GM23338 (cell line): ENCODE measurements around the gene SLC35F1. TPM values are rescaled to one million over a fixed set of nuclear protein-coding genes. Genes with fewer than 3 reads are reported as not detected.

Experiments
- ATAC-seq: fragments of 200-7000 bp; cut with Tn5 transposase; 3 replicates; pipeline ENCODE4 v1.9.1; 2020
- DNase-seq: peaks from one replicate; pipeline ENCODE4 v3.0.0-alpha.2; 2015; ENCODE audit warnings: low spot score
- H2AFZ ChIP-seq: fragments of 200-600 bp; sonication (generic); 2 replicates; pipeline ENCODE4 v1.8.0; 2016; ENCODE audit warnings: antibody characterized with exemption, mild to moderate bottlenecking, moderate library complexity
- H3F3A ChIP-seq: fragments of 200-600 bp; sonication (generic); replicated peaks from 2 replicates; pipeline ENCODE4 v1.8.0; 2017; ENCODE audit warnings: antibody characterized with exemption, mixed run types, low read depth
- H3K27ac ChIP-seq: fragments of 200-600 bp; sonication (generic); 2 replicates; pipeline ENCODE4 v1.6.1; 2016; ENCODE audit warnings: low read depth
- H3K27me3 ChIP-seq: fragments of 200-600 bp; sonication (generic); 2 replicates; pipeline ENCODE4 v1.8.0; 2016; ENCODE audit warnings: mild to moderate bottlenecking, mixed run types, moderate library complexity; ENCODE audit not compliant: insufficient read depth
- H3K36me3 ChIP-seq: fragments of 200-600 bp; sonication (generic); 2 replicates; pipeline ENCODE4 v1.8.0; 2016; ENCODE audit warnings: mild to moderate bottlenecking; ENCODE audit not compliant: insufficient read depth
- H3K4me1 ChIP-seq: fragments of 200-600 bp; sonication (generic); 2 replicates; pipeline ENCODE4 v1.8.0; 2016; ENCODE audit warnings: mild to moderate bottlenecking, moderate library complexity; ENCODE audit not compliant: insufficient read depth
- H3K4me2 ChIP-seq: fragments of 200-600 bp; sonication (generic); 2 replicates; pipeline ENCODE4 v1.7.1; 2017; ENCODE audit warnings: mixed run types
- H3K4me3 ChIP-seq: fragments of 200-600 bp; sonication (generic); 2 replicates; pipeline ENCODE4 v1.6.1; 2016; ENCODE audit warnings: mixed run types
- H3K79me2 ChIP-seq: fragments of 200-600 bp; sonication (generic); replicated peaks from 2 replicates; pipeline ENCODE4 v1.8.0; 2017; ENCODE audit warnings: mild to moderate bottlenecking; ENCODE audit not compliant: insufficient read depth
- H3K9me2 ChIP-seq: fragments of 200-600 bp; sonication (generic); 2 replicates; pipeline ENCODE4 v1.8.0; 2017; ENCODE audit not compliant: insufficient read depth
- H4K20me1 ChIP-seq: fragments of 200-600 bp; sonication (generic); replicated peaks from 2 replicates; pipeline ENCODE4 v1.8.0; 2017; ENCODE audit warnings: mild to moderate bottlenecking; ENCODE audit not compliant: insufficient read depth
- H3K27ac Mint-ChIP-seq: 2 replicates; pipeline ENCODE4 v1.8.0; 2020; ENCODE audit warnings: inconsistent platforms, mild to moderate bottlenecking, moderate library complexity, mixed read lengths
- H3K27me3 Mint-ChIP-seq: 3 replicates; pipeline ENCODE4 v1.8.0; 2022; ENCODE audit warnings: low read depth, mild to moderate bottlenecking, moderate library complexity, mixed read lengths, inconsistent platforms; ENCODE audit not compliant: insufficient read depth, poor library complexity
- H3K36me3 Mint-ChIP-seq: 3 replicates; pipeline ENCODE4 v1.8.0; 2021; ENCODE audit warnings: low read depth, mild to moderate bottlenecking, inconsistent platforms, moderate library complexity, mixed read lengths
- H3K4me1 Mint-ChIP-seq: 3 replicates; pipeline ENCODE4 v1.8.0; 2020; ENCODE audit warnings: mild to moderate bottlenecking, inconsistent platforms, mixed read lengths
- H3K4me3 Mint-ChIP-seq: 3 replicates; pipeline ENCODE4 v1.8.0; 2021; ENCODE audit warnings: moderate library complexity, mild to moderate bottlenecking, inconsistent platforms, mixed read lengths
- H3K9me3 Mint-ChIP-seq: 3 replicates; pipeline ENCODE4 v1.8.0; 2020; ENCODE audit warnings: moderate library complexity, mild to moderate bottlenecking, inconsistent platforms, mixed read lengths
- CREB1 ChIP-seq: fragments of 250-450 bp; sonication (Bioruptor Pico); IDR thresholded peaks from 2 replicates; pipeline ENCODE4 v1.5.0; 2020; ENCODE audit warnings: low read depth, mild to moderate bottlenecking, moderate library complexity
- EZH2phosphoT487 ChIP-seq: fragments of 200-600 bp; sonication (generic); IDR thresholded peaks from one replicate; pipeline ENCODE4 v1.8.1; 2018; ENCODE audit warnings: antibody characterized with exemption; ENCODE audit not compliant: unreplicated experiment
- JUNB ChIP-seq: IDR thresholded peaks from one replicate; pipeline ENCODE4 v1.6.1; 2016; ENCODE audit warnings: antibody characterized with exemption; ENCODE audit not compliant: unreplicated experiment
- POLR2AphosphoS5 ChIP-seq: IDR thresholded peaks from 2 replicates; pipeline ENCODE4 v1.6.1; 2016; ENCODE audit warnings: antibody characterized with exemption, low read depth
- ZNF331 ChIP-seq: fragments of 250-450 bp; sonication (Bioruptor Pico); IDR thresholded peaks from 2 replicates; pipeline ENCODE4 v1.5.0; 2020; ENCODE audit warnings: low read depth, mild to moderate bottlenecking, moderate library complexity
- polyA plus RNA-seq: library from polyadenylated mRNA; unstranded; fragments of >200 nt; fragmentation: Nextera tagmentation; extraction: Ambion mirVana; gene quantifications from 2 replicates; pipeline ENCODE4 v1.2.1, GENCODE V29; 2016
- total RNA-seq: library from RNA; depleted of rRNA; stranded (reverse); fragments of >200 nt; shearing (Covaris generic); gene quantifications from 2 replicates; pipeline ENCODE4 v1.2.3, GENCODE V29; 2014
- TF ChIP-seq, protein P1 (sequence below): fragments of 250-450 bp; sonication (Bioruptor Pico); IDR thresholded peaks from 2 replicates; pipeline ENCODE4 v1.5.0; 2020; ENCODE audit warnings: mild to moderate bottlenecking, moderate library complexity
- TF ChIP-seq, protein P2 (sequence below): IDR thresholded peaks from one replicate; pipeline ENCODE4 v1.6.1; 2018; ENCODE audit warnings: antibody characterized with exemption; ENCODE audit not compliant: unreplicated experiment

The SLC35F1 gene
- total and polyA plus RNA-seq, 2 experiments from 2014 or later, result 3.0 to 10.3 TPM

DNA sequence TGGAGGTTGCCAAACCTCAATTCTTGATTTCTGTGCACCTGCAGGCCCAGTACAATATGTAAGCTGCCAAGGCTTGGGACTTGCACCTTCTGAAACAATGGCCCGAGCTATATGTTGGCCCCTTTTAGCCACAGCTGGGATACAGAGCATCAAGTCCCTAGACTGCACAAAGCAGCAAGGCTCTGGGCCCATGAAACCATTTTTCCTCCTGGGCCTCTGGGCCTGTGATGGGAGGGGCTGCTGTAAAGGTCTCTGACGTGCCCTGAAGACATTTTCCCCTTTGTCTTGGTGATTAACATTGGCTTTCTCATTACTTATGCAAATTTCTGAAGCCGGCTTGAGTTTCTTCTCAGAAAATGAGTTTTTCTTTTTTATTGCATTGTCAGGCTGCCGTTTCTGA lies 40.5 kb upstream of the SLC35F1 start:
- Histone ChIP-seq H2AFZ (no peak overlapping the region), H3K79me2 (no peaks in the 10 kb centered on the region), H4K20me1 (no peaks in the 10 kb centered on the region), H3K36me3 (no peaks in the 10 kb centered on the region), H3F3A (no peaks in the 10 kb centered on the region), H3K4me1 (no peaks in the 10 kb centered on the region), H3K4me2 (no peak overlapping the region), H3K27me3 (no peaks in the 10 kb centered on the region), H3K4me3 (no peak overlapping the region), H3K27ac (no peak overlapping the region), H3K9me2 (no peaks in the 10 kb centered on the region; the same call in 1 of the 2 replicates)
- peaks cover 42% of the 10 kb centered on the region for H3K9me3 Mint-ChIP-seq
- DNase-seq (no peak), ATAC-seq (no peak)
- H3K36me3 Mint-ChIP-seq, result peaks cover 24% of the 10 kb centered on the region
- H3K4me1 Mint-ChIP-seq, result no peaks in the 10 kb centered on the region
- H3K27ac Mint-ChIP-seq, result no peak overlapping the region
- no peak overlapping the region for H3K4me3 Mint-ChIP-seq
- TF ChIP-seq, protein P1, sequence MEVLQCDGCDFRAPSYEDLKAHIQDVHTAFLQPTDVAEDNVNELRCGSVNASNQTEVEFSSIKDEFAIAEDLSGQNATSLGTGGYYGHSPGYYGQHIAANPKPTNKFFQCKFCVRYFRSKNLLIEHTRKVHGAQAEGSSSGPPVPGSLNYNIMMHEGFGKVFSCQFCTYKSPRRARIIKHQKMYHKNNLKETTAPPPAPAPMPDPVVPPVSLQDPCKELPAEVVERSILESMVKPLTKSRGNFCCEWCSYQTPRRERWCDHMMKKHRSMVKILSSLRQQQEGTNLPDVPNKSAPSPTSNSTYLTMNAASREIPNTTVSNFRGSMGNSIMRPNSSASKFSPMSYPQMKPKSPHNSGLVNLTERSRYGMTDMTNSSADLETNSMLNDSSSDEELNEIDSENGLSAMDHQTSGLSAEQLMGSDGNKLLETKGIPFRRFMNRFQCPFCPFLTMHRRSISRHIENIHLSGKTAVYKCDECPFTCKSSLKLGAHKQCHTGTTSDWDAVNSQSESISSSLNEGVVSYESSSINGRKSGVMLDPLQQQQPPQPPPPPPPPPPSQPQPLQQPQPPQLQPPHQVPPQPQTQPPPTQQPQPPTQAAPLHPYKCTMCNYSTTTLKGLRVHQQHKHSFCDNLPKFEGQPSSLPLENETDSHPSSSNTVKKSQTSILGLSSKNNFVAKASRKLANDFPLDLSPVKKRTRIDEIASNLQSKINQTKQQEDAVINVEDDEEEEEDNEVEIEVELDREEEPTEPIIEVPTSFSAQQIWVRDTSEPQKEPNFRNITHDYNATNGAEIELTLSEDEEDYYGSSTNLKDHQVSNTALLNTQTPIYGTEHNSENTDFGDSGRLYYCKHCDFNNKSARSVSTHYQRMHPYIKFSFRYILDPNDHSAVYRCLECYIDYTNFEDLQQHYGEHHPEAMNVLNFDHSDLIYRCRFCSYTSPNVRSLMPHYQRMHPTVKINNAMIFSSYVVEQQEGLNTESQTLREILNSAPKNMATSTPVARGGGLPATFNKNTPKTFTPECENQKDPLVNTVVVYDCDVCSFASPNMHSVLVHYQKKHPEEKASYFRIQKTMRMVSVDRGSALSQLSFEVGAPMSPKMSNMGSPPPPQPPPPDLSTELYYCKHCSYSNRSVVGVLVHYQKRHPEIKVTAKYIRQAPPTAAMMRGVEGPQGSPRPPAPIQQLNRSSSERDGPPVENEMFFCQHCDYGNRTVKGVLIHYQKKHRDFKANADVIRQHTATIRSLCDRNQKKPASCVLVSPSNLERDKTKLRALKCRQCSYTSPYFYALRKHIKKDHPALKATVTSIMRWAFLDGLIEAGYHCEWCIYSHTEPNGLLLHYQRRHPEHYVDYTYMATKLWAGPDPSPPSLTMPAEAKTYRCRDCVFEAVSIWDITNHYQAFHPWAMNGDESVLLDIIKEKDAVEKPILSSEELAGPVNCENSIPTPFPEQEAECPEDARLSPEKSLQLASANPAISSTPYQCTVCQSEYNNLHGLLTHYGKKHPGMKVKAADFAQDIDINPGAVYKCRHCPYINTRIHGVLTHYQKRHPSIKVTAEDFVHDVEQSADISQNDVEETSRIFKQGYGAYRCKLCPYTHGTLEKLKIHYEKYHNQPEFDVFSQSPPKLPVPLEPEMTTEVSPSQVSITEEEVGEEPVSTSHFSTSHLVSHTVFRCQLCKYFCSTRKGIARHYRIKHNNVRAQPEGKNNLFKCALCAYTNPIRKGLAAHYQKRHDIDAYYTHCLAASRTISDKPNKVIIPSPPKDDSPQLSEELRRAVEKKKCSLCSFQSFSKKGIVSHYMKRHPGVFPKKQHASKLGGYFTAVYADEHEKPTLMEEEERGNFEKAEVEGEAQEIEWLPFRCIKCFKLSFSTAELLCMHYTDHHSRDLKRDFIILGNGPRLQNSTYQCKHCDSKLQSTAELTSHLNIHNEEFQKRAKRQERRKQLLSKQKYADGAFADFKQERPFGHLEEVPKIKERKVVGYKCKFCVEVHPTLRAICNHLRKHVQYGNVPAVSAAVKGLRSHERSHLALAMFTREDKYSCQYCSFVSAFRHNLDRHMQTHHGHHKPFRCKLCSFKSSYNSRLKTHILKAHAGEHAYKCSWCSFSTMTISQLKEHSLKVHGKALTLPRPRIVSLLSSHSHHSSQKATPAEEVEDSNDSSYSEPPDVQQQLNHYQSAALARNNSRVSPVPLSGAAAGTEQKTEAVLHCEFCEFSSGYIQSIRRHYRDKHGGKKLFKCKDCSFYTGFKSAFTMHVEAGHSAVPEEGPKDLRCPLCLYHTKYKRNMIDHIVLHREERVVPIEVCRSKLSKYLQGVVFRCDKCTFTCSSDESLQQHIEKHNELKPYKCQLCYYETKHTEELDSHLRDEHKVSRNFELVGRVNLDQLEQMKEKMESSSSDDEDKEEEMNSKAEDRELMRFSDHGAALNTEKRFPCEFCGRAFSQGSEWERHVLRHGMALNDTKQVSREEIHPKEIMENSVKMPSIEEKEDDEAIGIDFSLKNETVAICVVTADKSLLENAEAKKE (CRISPR knock-in tag), result no peak
- TF ChIP-seq EZH2phosphoT487 (no peak), CREB1 (CRISPR knock-in tag) (no peak), ZNF331 (CRISPR knock-in tag) (no peak), POLR2AphosphoS5 (no peak), JUNB (no peak)
- TF ChIP-seq, protein P2, sequence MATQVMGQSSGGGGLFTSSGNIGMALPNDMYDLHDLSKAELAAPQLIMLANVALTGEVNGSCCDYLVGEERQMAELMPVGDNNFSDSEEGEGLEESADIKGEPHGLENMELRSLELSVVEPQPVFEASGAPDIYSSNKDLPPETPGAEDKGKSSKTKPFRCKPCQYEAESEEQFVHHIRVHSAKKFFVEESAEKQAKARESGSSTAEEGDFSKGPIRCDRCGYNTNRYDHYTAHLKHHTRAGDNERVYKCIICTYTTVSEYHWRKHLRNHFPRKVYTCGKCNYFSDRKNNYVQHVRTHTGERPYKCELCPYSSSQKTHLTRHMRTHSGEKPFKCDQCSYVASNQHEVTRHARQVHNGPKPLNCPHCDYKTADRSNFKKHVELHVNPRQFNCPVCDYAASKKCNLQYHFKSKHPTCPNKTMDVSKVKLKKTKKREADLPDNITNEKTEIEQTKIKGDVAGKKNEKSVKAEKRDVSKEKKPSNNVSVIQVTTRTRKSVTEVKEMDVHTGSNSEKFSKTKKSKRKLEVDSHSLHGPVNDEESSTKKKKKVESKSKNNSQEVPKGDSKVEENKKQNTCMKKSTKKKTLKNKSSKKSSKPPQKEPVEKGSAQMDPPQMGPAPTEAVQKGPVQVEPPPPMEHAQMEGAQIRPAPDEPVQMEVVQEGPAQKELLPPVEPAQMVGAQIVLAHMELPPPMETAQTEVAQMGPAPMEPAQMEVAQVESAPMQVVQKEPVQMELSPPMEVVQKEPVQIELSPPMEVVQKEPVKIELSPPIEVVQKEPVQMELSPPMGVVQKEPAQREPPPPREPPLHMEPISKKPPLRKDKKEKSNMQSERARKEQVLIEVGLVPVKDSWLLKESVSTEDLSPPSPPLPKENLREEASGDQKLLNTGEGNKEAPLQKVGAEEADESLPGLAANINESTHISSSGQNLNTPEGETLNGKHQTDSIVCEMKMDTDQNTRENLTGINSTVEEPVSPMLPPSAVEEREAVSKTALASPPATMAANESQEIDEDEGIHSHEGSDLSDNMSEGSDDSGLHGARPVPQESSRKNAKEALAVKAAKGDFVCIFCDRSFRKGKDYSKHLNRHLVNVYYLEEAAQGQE, result no peak
- peaks cover 4% of the 10 kb centered on the region for H3K27me3 Mint-ChIP-seq
